GM21515 (cell line): Measurements from ENCODE around the gene DCAKD.

Experiments used
- ATAC-seq: cut with Tn5 transposase; IDR thresholded peaks from one replicate; pipeline ENCODE4 v1.9.1; 2021; ENCODE audit not compliant: unreplicated experiment

The DCAKD gene

GRCh38 chr17:44976206-44976605 is 75.2 kb downstream of the DCAKD start:
- ATAC-seq = no peak
